Keratinocyte (primary cell): Measurements from ENCODE around the gene PRR9.

Experiments used
- CTCF ChIP-seq, 3 experiments: IDR thresholded peaks in 1 of 3; conservative IDR thresholded peaks in 1 of 3; optimal IDR thresholded peaks in 1 of 3; 2 replicates in 2 of 3; 3 replicates in 1 of 3; pipeline versions ENCODE3 to v1.5.1; 2011; ENCODE audit warnings: low read length in 3 of 3, mild to moderate bottlenecking in 3 of 3, moderate library complexity in 2 of 3, control low read depth in 1 of 3, inconsistent platforms in 1 of 3; ENCODE audit not compliant: insufficient read depth in 2 of 3; ENCODE audit errors: extremely low read depth in 1 of 3
- EZH2 ChIP-seq: IDR thresholded peaks from one replicate; pipeline ENCODE4 v1.6.1; 2012; ENCODE audit warnings: inconsistent platforms, mild to moderate bottlenecking, low read length, moderate library complexity

GRCh38 chr1:153180556-153180955 is 36.8 kb upstream of the PRR9 start:
- TF ChIP-seq EZH2 (no peak), CTCF (optimal IDR thresholded peaks at IDR 0.05 in 1 of 3, IDR thresholded peaks at IDR 0.05 in 1 of 3, conservative IDR thresholded peaks at IDR 0.05 in 1 of 3; ENCODE audit: extremely low read depth in 1 of 3, insufficient read depth in 2 of 3, low read length in 3 of 3) (peak in 1 of 3 experiments; percentile 17)
